BJ (cell line): ENCODE measurements around the gene USHBP1. TPM values are rescaled to one million over a fixed set of nuclear protein-coding genes. Genes with fewer than 3 reads are reported as not detected.
A peak's percentile ranks its signal among the peaks of the same experiment; 100 is the strongest.

ENCODE experiments used
- CTCF ChIA-PET: fragments of 350-600 bp; formaldehyde crosslinking; extraction: SDS; loops from one replicate; lab custom pipeline; 2021; ENCODE audit warnings: antibody characterized with exemption, inconsistent platforms; lab: Yijun Ruan, JAX
- POLR2A ChIA-PET: fragments of 300-600 bp; sonication (Branson Sonifier 250); formaldehyde crosslinking; extraction: SDS; loops from one replicate; lab custom pipeline; 2021; ENCODE audit warnings: antibody characterized with exemption; lab: Charles Lee
- DNase-seq: peaks from one replicate; pipeline ENCODE4 v3.0.0-alpha.2; 2011; ENCODE audit warnings: low read depth
- H3K27me3 ChIP-seq: 2 replicates; pipeline ENCODE4 v1.6.0; 2011; ENCODE audit warnings: low read length; ENCODE audit not compliant: control insufficient read depth, insufficient read depth
- H3K36me3 ChIP-seq: 2 replicates; pipeline ENCODE4 v1.5.1; 2011; ENCODE audit warnings: low read length; ENCODE audit not compliant: control insufficient read depth, insufficient read depth
- H3K4me3 ChIP-seq: 2 replicates; pipeline ENCODE4 v1.5.1; 2011; ENCODE audit warnings: low read depth, mild to moderate bottlenecking, control low read depth, low read length
- polyA plus RNA-seq: library from polyadenylated mRNA; depleted of rRNA; stranded (reverse); fragments of >200 nt; gene quantifications from 2 replicates; pipeline ENCODE4 v1.2.3, GENCODE V29; 2011
- TF ChIP-seq, protein P1 (sequence below): IDR thresholded peaks from 2 replicates; pipeline ENCODE4 v1.5.1; 2011; ENCODE audit warnings: low read depth, mild to moderate bottlenecking, control low read depth, inconsistent platforms, low read length, moderate library complexity; ENCODE audit not compliant: insufficient read depth

Gene USHBP1
- polyA plus RNA-seq, 1 experiment = not detected

DNA sequence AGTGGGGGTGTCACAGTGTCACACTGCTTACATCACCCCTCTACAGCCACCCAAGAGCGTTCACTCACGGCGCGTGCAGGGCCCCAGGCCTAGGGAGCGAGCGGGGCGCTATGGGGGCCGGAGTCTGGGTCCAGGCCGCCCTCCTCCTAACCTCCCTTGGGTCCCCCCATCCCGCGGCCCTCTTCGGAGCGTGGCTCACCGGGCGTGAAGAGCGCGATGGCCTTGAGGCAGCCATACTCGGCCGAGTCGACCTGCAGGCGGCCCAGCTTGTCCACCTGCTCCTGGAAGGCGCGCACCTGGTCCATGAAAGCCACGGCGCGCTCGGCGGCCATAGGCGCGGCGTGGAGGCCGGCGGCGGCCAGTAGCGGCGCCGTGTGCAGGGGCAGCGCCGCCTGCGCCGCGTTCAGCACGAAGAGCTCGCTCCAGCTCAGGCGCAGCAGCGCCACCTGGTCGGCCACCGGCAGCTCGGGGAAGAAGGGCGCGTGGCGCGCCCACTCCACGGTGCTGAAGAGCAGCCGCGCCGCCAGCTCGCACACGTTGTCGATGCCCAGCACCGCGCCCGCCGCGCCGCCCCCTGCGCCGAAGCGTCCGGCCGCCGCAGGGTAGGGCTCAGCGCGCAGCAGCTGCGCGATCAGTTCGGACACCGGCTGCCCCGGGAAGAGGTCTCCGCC lies 29.1 kb downstream of the USHBP1 start:
- Histone ChIP-seq H3K36me3 (peaks cover 30% of the 10 kb centered on the region), H3K27me3 (no peaks in the 10 kb centered on the region), H3K4me3 (peak overlapping the region; percentile 48)
- TF ChIP-seq, protein P1, sequence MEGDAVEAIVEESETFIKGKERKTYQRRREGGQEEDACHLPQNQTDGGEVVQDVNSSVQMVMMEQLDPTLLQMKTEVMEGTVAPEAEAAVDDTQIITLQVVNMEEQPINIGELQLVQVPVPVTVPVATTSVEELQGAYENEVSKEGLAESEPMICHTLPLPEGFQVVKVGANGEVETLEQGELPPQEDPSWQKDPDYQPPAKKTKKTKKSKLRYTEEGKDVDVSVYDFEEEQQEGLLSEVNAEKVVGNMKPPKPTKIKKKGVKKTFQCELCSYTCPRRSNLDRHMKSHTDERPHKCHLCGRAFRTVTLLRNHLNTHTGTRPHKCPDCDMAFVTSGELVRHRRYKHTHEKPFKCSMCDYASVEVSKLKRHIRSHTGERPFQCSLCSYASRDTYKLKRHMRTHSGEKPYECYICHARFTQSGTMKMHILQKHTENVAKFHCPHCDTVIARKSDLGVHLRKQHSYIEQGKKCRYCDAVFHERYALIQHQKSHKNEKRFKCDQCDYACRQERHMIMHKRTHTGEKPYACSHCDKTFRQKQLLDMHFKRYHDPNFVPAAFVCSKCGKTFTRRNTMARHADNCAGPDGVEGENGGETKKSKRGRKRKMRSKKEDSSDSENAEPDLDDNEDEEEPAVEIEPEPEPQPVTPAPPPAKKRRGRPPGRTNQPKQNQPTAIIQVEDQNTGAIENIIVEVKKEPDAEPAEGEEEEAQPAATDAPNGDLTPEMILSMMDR = peak; percentile 44
- no peak for DNase-seq
- POLR2A ChIA-PET = no interaction called here
- CTCF ChIA-PET = interaction anchor here (0.6 to 1.7 kb wide), 8 partner anchors 9 to 47 kb away, joined by 3 to 14 read pairs (median 4); partner anchors contain the start of gene OCEL1

DNA sequence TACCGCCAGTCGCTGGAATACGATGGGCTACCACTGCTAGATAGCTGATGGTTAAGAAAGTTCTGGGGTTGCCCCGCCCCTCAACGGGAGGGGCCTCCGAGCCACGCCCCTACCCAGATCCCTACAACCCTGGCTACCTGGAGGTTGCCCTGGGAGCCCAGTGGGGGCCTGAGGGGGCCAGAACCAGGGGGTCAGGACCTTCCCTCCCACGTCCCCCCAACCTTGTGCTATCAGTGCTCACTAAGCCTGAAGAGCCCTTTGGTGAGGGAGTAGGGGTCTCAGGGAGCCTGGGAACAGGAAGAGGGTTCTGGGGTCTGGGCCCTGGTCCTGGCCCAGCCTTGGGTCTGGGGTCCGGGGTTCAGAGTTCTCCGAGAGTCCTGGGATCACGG lies 29.6 kb downstream of the USHBP1 start:
- DNase-seq = no peak
- Histone ChIP-seq H3K27me3 (no peaks in the 10 kb centered on the region), H3K36me3 (peaks cover 28% of the 10 kb centered on the region), H3K4me3 (peak overlapping the region; percentile 48)
- TF ChIP-seq, protein P1 = no peak
- POLR2A ChIA-PET = no interaction called here
- CTCF ChIA-PET = interaction anchor here (0.6 to 1.7 kb wide), 6 partner anchors 9 to 31 kb away, joined by 3 to 14 read pairs (median 3); no protein-coding TSS in a partner anchor

DNA sequence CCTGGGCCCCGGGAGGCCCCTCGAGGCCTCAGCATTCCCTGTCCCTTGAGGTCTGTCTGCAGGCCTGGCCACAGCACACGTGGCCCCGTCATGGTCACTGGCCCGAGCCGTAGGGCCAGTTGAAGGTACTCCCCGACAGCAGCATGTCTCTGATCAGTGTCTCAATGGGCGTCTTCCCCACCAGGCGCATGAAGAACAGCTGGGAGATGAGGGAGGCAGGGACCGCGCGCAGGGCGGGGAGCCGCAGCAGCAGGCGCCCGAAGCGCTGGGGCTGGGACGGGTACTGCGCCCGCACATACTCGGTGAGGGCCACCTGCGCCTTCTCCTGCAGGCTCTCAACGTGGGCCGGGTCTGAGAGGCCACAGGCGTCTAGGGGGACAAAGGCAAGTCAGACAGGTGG lies 32.3 kb downstream of the USHBP1 start:
- peaks cover 30% of the 10 kb centered on the region for H3K36me3 ChIP-seq
- TF ChIP-seq, protein P1 = no peak

DNA sequence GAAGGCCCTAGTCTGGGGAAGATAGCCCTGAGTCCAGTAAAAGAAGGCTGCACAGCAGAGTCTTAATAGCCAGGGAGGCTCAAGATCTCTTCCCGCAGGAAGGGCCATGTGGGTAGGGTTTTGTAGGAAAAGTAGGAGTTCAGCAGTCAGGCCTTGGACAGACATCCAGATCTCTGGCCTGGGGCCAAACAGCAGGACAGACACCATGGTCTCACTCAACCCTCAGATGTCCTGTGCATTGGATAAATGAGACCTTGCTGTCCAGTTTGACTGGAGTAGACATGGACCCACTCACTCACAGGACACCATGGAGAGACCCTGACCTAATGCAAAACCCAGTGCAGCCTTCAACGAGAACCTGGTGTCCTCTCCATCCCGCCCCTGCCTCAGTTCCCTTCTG lies 34.7 kb downstream of the USHBP1 start:
- no peak overlapping the region for H3K4me3 ChIP-seq
- peaks cover 30% of the 10 kb centered on the region for H3K36me3 ChIP-seq
- no peak for DNase-seq
- ChIA-PET POLR2A (interaction anchor here (0.6 kb wide), 1 partner anchor 105 kb away, joined by 18 read pairs; no protein-coding TSS in a partner anchor), CTCF (interaction anchor here (1.5 kb wide), 1 partner anchor 25 kb away, joined by 6 read pairs; no protein-coding TSS in a partner anchor)
- TF ChIP-seq, protein P1 = no peak
- no peaks in the 10 kb centered on the region for H3K27me3 ChIP-seq

More for the DNA sequence above, 32.3 kb downstream of the USHBP1 start:
- POLR2A ChIA-PET = no interaction called here
- H3K4me3 ChIP-seq = no peak overlapping the region
- no peak for DNase-seq
- H3K27me3 ChIP-seq = no peaks in the 10 kb centered on the region
- CTCF ChIA-PET = interaction anchor here (0.7 kb wide), 1 partner anchor 113 kb away, joined by 3 read pairs; no protein-coding TSS in a partner anchor

DNA sequence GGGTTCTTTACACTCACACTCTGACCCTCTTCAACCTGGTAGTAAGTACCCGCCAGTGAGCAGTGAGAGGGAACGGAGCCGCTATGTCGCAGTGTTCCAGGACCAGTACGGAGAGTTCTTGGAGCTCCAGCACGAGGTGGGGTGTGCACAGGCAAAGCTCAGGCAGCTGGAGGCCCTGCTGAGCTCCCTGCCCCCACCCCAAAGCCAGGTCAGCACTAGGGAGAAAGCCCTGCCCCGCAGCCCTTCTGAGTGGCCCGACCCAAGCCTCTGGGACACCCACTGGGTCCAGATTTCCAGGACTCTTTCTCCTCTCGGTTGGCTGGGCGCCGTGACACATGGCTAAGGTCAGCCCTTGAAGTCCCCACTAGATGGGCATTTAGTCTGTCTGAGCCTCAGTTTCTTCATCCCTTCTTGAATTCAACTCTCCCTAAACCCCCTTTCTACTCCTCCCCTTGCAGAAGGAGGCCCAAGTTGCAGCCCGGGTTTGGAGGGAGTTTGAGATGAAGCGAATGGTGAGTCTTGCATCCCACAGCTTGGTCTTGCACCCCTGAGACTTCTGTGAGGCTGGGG lies 36.7 kb downstream of the USHBP1 start:
- H3K4me3 ChIP-seq = no peak overlapping the region
- ChIA-PET CTCF (interaction anchor here (0.6 to 1.4 kb wide), 2 partner anchors 17 to 128 kb away, joined by 3 to 4 read pairs; no protein-coding TSS in a partner anchor), POLR2A (no interaction called here)
- H3K36me3 ChIP-seq = peaks cover 24% of the 10 kb centered on the region
- TF ChIP-seq, protein P1 = no peak
- H3K27me3 ChIP-seq = no peaks in the 10 kb centered on the region
- no peak for DNase-seq
